Heart right ventricle (tissue), 16 donors: ENCODE data around the gene PPIP5K1. TPM values are rescaled to one million over a fixed set of nuclear protein-coding genes. Genes with fewer than 3 reads are reported as not detected.
A peak's percentile ranks its signal among the peaks of the same experiment; 100 is the strongest.

Source experiments
- ATAC-seq, 8 donors: fragments of 200-7000 bp; cut with Tn5 transposase; one replicate each; pipeline ENCODE4 v1.9.1; 2020; ENCODE audit warnings: mild to moderate bottlenecking in 8 of 8, moderate library complexity in 8 of 8, moderate number of reproducible peaks in 1 of 8
- DNase-seq, 2 donors: peaks; one replicate each; pipeline ENCODE4 v3.0.0-alpha.2; 2020
- H3K27ac ChIP-seq, 10 donors: fragments of 200-600 bp; sonication (generic) in 2 of 10; one replicate each; pipeline versions ENCODE4 v1.5.0 to v1.8.0; 2020 to 2022; ENCODE audit warnings: mild to moderate bottlenecking in 3 of 10
- H3K27me3 ChIP-seq, 7 donors: fragments of 200-600 bp; one replicate each; pipeline ENCODE4 v1.8.0; 2021 to 2022; ENCODE audit warnings: mild to moderate bottlenecking in 2 of 7
- H3K36me3 ChIP-seq, 9 donors: fragments of 200-600 bp; sonication (generic) in 1 of 9; one replicate each; pipeline versions ENCODE4 v1.5.0 to v1.8.0; 2020 to 2022; ENCODE audit warnings: mild to moderate bottlenecking in 2 of 9
- H3K4me1 ChIP-seq, 9 donors: fragments of 200-600 bp; sonication (generic) in 1 of 9; one replicate each; pipeline versions ENCODE4 v1.5.0 to v1.8.0; 2020 to 2022; ENCODE audit warnings: mild to moderate bottlenecking in 4 of 9
- H3K4me3 ChIP-seq, 10 donors: fragments of 200-600 bp; sonication (generic) in 2 of 10; one replicate each; pipeline versions ENCODE4 v1.5.0 to v1.8.0; 2020 to 2022; ENCODE audit warnings: mild to moderate bottlenecking in 7 of 10, moderate library complexity in 2 of 10
- H3K9me3 ChIP-seq, 11 donors: fragments of 200-600 bp in 10 of 11; sonication (generic) in 2 of 11; one replicate each; pipeline versions ENCODE4 v1.5.0 to v1.8.0; 2013 to 2022; ENCODE audit warnings: mild to moderate bottlenecking in 2 of 11, control low read depth in 1 of 11, moderate library complexity in 1 of 11
- WGBS, 2 donors: extraction: QIAGEN DNeasy Blood & Tissue Kit; methylation state at CpG; one replicate each; pipeline ENCODE4 v1.1.7; 2013; ENCODE audit warnings: inconsistent platforms in 1 of 2; 5-methylcytosine and 5-hydroxymethylcytosine counted together
- intact Hi-C, 10 donors: fragments of 100-400 bp; cut with DNase I; formaldehyde crosslinking; loops; one replicate each; pipeline versions ENCODE4 v1.11.1 to v1.14.2; 2022
- polyA plus RNA-seq, 2 donors: library from polyadenylated mRNA; stranded (reverse); fragments of 200-250 nt; gene quantifications; one replicate each; pipeline ENCODE4 v1.2.3, GENCODE V29; 2013
- total RNA-seq, 10 donors: library from RNA; stranded (reverse); fragmentation: NEBNext Ultra II Directional in 3 of 10; extraction: Animal tissue kit (Norgen Biotek cat#: 25700) in 3 of 10; gene quantifications; one replicate each; pipeline versions ENCODE4 v1.2.1 to v1.2.4, GENCODE V29; 2021 to 2023
- TF ChIP-seq, protein P1 (sequence below), 9 donors: fragments of 200-600 bp; sonication (generic) in 2 of 9; IDR thresholded peaks; one replicate each; pipeline versions ENCODE4 v1.5.0 to v1.8.0; 2021 to 2022; ENCODE audit warnings: antibody characterized with exemption in 9 of 9, mild to moderate bottlenecking in 5 of 9, moderate library complexity in 1 of 9
- donor health status: Arrhythmogenic right ventricular cardiomyopathy.
- donor health status: ischemic (EF 13 %, LVEDD 7.1; RV severe dilation, severe dysfunction).
- donor health status: healthy with polysubstance abuse.
- donor health status: DM: no; HTN: yes; CAD: no.
- donor health status: DM: no; HTN: no; CAD: no.
- donor health status: ischemic (EF 25% LVEDD 6.9; RV normal size, moderate dysfunction).
- donor health status: ischemic (EF 25% LVEDD 5.7; RV mildly dilated, moderate dysfunction).
- donor health status: healthy.
- donor health status: DM: yes; HTN: yes; CAD: no.
- donor health status: Ischemic cardiomyopathy.
- donor health status: ischemic (EF 35%, LVEDD 5.7; RV mildly dilated, moderate dysfunction).
- donor health status: nonischemic (EF 11% LVEDD 7.7; RV severe dilation, severe dysfunction).
- donor health status: DM: yes; HTN: yes; CAD: no.
- donor health status: PGD.
- donor health status: ischemic (EF 29% LVEDD 5.4; RV normal size, mild dysfunction).
- donor health status: nonischemic (EF 23%, LVEDD 6.1; RV moderate dilation, normal function).

Gene PPIP5K1
- total and polyA plus RNA-seq, 12 donors = 3.2 to 33.9 (median 16.2) TPM

DNA sequence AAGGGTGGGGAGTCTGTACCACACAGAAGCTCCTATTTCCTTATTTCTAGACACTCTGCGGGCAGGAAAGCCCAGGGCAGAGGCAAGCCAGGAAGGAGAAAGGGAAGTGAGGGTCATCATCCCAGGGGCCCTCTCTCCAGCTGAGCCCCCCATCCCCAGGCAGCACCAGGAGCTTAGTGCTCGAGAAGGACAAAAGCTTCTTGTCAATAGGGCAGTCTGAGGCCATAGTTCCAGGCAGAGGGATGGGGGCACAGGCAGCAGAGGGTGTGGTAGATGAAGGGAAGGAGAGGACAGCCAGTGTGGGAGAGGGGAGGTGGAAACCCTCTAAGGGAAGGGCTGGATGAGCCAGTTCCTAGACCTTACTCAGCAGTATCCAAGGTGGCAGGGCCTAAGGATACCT lies 69.9 kb downstream of the PPIP5K1 start:
- DNase-seq (no peak), ATAC-seq (no peak)
- H3K27ac ChIP-seq = no peak overlapping the region
- H3K27me3 ChIP-seq = peaks cover 0 to 29% (median 0%) of the 10 kb centered on the region in 7 donors
- peaks cover 5 to 39% (median 21%) of the 10 kb centered on the region in 9 donors for H3K4me1 ChIP-seq
- peaks cover 0 to 50% (median 45%) of the 10 kb centered on the region in 9 donors for H3K36me3 ChIP-seq
- intact Hi-C loops = no loop called here
- 74 to 82% methylated on average over 2 of the region's 2 CpGs for WGBS, 2 donors
- no peak overlapping the region for H3K4me3 ChIP-seq
- TF ChIP-seq, protein P1, sequence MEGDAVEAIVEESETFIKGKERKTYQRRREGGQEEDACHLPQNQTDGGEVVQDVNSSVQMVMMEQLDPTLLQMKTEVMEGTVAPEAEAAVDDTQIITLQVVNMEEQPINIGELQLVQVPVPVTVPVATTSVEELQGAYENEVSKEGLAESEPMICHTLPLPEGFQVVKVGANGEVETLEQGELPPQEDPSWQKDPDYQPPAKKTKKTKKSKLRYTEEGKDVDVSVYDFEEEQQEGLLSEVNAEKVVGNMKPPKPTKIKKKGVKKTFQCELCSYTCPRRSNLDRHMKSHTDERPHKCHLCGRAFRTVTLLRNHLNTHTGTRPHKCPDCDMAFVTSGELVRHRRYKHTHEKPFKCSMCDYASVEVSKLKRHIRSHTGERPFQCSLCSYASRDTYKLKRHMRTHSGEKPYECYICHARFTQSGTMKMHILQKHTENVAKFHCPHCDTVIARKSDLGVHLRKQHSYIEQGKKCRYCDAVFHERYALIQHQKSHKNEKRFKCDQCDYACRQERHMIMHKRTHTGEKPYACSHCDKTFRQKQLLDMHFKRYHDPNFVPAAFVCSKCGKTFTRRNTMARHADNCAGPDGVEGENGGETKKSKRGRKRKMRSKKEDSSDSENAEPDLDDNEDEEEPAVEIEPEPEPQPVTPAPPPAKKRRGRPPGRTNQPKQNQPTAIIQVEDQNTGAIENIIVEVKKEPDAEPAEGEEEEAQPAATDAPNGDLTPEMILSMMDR (IDR thresholded peaks at IDR 0.05) = no peak
- H3K9me3 ChIP-seq = no peaks in the 10 kb centered on the region

DNA sequence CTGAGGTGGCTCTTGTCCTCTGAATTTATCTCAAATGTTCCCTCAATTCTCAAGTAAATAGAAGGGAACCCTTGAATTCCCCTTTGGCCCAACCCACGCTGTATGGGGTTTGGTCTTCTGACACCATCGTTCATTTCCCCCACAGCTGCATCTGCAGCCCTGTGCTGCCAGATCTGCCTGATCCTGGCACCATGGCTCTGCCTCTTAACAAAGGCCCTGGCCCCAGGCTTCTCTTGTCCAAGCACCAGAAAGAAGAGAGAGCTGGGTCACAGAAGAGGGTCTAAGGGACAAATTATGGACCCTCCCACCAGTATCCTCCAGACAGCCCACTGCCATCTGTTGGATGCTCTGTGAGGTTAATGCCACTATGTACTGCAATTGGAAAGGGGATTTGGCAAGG lies 70.8 kb downstream of the PPIP5K1 start:
- no peaks in the 10 kb centered on the region for H3K9me3 ChIP-seq
- H3K4me1 ChIP-seq = peaks cover 5 to 49% (median 28%) of the 10 kb centered on the region in 9 donors
- ATAC-seq (no peak), DNase-seq (no peak)
- TF ChIP-seq, protein P1 (IDR thresholded peaks at IDR 0.05) = no peak
- H3K36me3 ChIP-seq = peaks cover 0 to 40% (median 35%) of the 10 kb centered on the region in 9 donors
- WGBS, 2 donors = 69 to 80% methylated on average over 2 of the region's 2 CpGs
- peaks cover 0 to 29% (median 0%) of the 10 kb centered on the region in 7 donors for H3K27me3 ChIP-seq
- intact Hi-C loops = loop anchor here in 4 of 10 donors (5.0 to 10.0 kb wide), 4 partner anchors 37 to 144 kb away; partner anchors contain the start of genes TUBGCP4 (in 1 of the 4) and ZSCAN29 (in 1 of the 4)
- peak overlapping the region in 4 of 10 donors; percentile 5 to 89 (median 81) for H3K27ac ChIP-seq
- H3K4me3 ChIP-seq = peak overlapping the region in 1 of 10 donors; percentile 65

DNA sequence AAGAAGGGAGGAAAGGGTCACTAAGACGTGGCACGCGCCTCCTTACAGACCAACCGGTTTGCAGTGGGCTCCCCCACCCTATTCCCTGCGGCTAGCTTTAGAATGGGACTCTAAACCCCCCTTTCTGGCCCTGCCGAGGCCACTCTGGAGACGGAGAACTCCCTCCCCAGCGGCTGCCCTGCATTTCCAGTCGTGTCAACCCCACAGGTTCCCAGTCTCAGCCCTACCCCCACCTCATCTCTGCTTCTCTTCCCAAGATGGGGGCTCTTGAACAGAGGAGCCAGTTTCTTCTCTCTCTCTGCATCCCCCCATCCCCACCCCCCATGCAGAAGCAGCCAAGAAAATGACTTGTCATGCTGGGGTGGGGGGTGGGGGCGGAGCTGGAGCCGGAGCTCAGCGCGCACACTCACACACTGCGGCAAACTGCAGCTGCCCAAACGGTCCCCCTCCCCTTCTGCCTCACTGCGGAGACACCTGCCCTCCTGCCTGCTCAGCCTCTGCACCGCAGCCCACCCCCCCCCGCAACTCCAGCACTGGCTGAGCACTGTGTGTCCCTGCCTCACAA lies 71.7 kb downstream of the PPIP5K1 start:
- H3K27me3 ChIP-seq = peaks cover 0 to 29% (median 0%) of the 10 kb centered on the region in 7 donors
- ATAC-seq (peak; percentile 17 to 69 (median 46)), DNase-seq (peak in 1 of 2 donors; percentile 17)
- 6 to 10% methylated on average over 16 to 18 of the region's 18 CpGs for WGBS, 2 donors
- H3K4me1 ChIP-seq = peaks cover 5 to 57% (median 28%) of the 10 kb centered on the region in 9 donors
- H3K36me3 ChIP-seq = peaks cover 0 to 31% (median 30%) of the 10 kb centered on the region in 9 donors
- intact Hi-C loops = loop anchor here in 4 of 10 donors (5.0 to 10.0 kb wide), 4 partner anchors 36 to 143 kb away; partner anchors contain the start of genes TUBGCP4 (in 1 of the 4) and ZSCAN29 (in 1 of the 4)
- peak overlapping the region in 9 of 10 donors; percentile 35 to 89 (median 73) for H3K27ac ChIP-seq
- TF ChIP-seq, protein P1 (IDR thresholded peaks at IDR 0.05) = no peak
- no peaks in the 10 kb centered on the region for H3K9me3 ChIP-seq
- H3K4me3 ChIP-seq = peak overlapping the region; percentile 28 to 68 (median 56)

DNA sequence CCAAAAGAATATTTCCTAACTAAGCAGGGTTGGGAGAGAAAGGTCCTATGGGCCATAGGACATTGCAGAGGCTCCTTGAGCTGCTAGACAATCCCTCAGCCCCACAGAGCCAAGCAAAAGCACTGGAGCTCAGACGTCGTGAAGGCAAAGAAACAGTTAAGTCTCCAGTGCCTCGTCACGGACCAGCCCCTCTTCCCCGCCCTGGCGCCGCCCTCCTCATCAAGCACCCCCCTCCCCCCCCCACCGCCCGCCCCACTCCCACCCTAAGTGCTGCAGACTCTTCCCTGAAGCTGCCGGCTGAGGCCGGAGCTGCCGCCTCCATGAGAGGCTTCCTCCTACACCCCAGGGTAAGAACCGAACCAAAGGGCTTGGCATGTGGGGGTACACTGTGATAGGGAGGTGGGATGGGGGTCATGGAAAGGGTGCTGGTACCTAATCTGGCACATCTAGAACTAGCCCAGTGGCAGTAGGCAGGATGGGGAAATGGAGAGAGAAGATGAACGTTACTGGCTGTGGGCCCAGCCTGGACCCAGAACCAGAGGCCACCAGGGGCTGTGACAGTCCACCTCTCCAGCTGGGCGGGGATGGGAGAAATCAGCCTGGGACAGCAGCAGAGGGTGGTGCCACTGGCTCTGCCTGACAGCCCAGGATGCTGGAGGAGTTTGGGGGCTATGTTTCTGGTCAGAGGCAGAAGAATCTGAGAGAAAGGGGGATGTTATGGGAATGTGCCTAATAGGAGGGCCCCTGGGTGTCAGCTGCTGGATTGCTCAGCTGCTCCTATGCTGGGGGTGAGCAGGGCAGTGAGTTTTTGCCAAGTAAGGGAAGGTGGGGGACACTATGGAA lies 72.4 kb downstream of the PPIP5K1 start, which contains the start of gene MAP1A:
TSS of gene MAP1A (plus strand) at position 255 of the 843 bp plus-strand sequence. CDS start 3,866 bp downstream, outside the sequence.
- Histone ChIP-seq H3K27me3 (peaks cover 0 to 29% (median 0%) of the 10 kb centered on the region in 7 donors), H3K4me1 (peaks cover 5 to 63% (median 30%) of the 10 kb centered on the region in 9 donors), H3K36me3 (peaks cover 0 to 24% (median 23%) of the 10 kb centered on the region in 9 donors), H3K4me3 (peak within 1 kb of the TSS; percentile 28 to 68 (median 56)), H3K9me3 (no peaks in the 10 kb centered on the region), H3K27ac (peak within 1 kb of the TSS; percentile 17 to 89 (median 72))
- WGBS, 2 donors = 11 to 18% methylated on average over 14 to 15 of the region's 15 CpGs
- DNase-seq (peak; percentile 61 to 71), ATAC-seq (peak; percentile 27 to 83 (median 66))
- intact Hi-C loops = loop anchor here in 4 of 10 donors (5.0 to 10.0 kb wide), 4 partner anchors 35 to 143 kb away; partner anchors contain the start of genes TUBGCP4 (in 1 of the 4) and ZSCAN29 (in 1 of the 4)
- TF ChIP-seq, protein P1 (IDR thresholded peaks at IDR 0.05) = no peak
